ENCODE data around the gene CDH23.

DNA sequence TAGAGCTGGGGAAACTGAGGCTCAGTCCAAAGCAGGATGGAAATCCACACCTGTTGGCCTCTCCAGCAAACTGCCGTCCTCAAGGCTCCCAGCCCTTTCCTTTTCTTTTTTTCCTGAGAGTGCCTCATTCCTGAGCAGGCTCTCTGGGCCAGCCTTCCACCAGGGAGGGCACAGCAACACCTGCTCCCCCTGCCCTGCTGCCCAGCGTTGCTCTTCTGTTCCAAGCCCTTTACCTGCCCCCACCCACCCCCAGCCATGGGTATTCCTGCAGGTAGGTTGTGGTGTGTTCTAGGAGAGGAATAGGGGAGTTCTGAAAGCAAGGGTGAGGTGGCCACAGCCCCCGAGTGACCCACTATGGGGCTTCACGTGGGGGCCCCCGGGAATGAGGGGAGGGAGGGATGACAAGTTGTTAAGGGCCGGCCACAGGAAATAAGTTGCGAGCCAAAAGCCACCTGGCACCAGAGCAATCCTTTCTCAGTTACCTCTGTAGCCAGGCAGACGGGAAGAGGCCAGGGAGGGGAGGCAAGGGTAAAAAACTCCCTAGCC lies 357.3 kb downstream of the CDH23 start:
- TF ChIP-seq, protein P1, sequence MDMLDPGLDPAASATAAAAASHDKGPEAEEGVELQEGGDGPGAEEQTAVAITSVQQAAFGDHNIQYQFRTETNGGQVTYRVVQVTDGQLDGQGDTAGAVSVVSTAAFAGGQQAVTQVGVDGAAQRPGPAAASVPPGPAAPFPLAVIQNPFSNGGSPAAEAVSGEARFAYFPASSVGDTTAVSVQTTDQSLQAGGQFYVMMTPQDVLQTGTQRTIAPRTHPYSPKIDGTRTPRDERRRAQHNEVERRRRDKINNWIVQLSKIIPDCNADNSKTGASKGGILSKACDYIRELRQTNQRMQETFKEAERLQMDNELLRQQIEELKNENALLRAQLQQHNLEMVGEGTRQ (IDR thresholded peaks at IDR 0.05; ENCODE audit: low read length): no peak
- TF ChIP-seq EZH2 (IDR thresholded peaks at IDR 0.05; ENCODE audit: low read depth, low read length, severe bottlenecking) (no peak), SP1 (IDR thresholded peaks at IDR 0.05; ENCODE audit: low read depth, low read length) (no peak), KDM1A (IDR thresholded peaks at IDR 0.05; ENCODE audit: borderline replicate concordance, low read length) (no peak)
- TF ChIP-seq, protein P2, sequence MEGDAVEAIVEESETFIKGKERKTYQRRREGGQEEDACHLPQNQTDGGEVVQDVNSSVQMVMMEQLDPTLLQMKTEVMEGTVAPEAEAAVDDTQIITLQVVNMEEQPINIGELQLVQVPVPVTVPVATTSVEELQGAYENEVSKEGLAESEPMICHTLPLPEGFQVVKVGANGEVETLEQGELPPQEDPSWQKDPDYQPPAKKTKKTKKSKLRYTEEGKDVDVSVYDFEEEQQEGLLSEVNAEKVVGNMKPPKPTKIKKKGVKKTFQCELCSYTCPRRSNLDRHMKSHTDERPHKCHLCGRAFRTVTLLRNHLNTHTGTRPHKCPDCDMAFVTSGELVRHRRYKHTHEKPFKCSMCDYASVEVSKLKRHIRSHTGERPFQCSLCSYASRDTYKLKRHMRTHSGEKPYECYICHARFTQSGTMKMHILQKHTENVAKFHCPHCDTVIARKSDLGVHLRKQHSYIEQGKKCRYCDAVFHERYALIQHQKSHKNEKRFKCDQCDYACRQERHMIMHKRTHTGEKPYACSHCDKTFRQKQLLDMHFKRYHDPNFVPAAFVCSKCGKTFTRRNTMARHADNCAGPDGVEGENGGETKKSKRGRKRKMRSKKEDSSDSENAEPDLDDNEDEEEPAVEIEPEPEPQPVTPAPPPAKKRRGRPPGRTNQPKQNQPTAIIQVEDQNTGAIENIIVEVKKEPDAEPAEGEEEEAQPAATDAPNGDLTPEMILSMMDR (IDR thresholded peaks at IDR 0.05; ENCODE audit: control extremely low read depth in 1 of 3, insufficient read depth in 1 of 3, low read depth in 1 of 3, low read length in 3 of 3): no peak
